ENCODE results near the gene C1orf167.
A peak's percentile ranks its signal among the peaks of the same experiment; 100 is the strongest.

Gene C1orf167

GRCh38 chr1:11736746-11737639 lies 25.0 kb upstream of the C1orf167 start:
- peak; percentile 97 for DNase-seq

- DNase-seq, result no peak
These were observed 23.9 kb upstream of the C1orf167 start for GRCh38 chr1:11738096-11738495.

GRCh38 chr1:11738783-11739182 lies 23.2 kb upstream of the C1orf167 start:
- peak; percentile 48 for DNase-seq

- DNase-seq, result no peak
These were observed 21.5 kb upstream of the C1orf167 start for GRCh38 chr1:11740258-11741192.

GRCh38 chr1:11741482-11741881 lies 20.5 kb upstream of the C1orf167 start:
- no peak for DNase-seq

GRCh38 chr1:11741919-11742558 lies 20.0 kb upstream of the C1orf167 start:
- DNase-seq, result no peak

- DNase-seq, result no peak
These were observed 17.7 kb upstream of the C1orf167 start for GRCh38 chr1:11744287-11744686.

- no peak for DNase-seq
These were observed 15.9 kb upstream of the C1orf167 start for GRCh38 chr1:11746092-11746491.

GRCh38 chr1:11746795-11747487 lies 15.1 kb upstream of the C1orf167 start:
- no peak for DNase-seq

GRCh38 chr1:11748294-11749202 lies 13.4 kb upstream of the C1orf167 start:
- no peak for DNase-seq

GRCh38 chr1:11749203-11749689 lies 12.7 kb upstream of the C1orf167 start:
- no peak for DNase-seq

GRCh38 chr1:11749996-11750395 lies 12.0 kb upstream of the C1orf167 start:
- no peak for DNase-seq

GRCh38 chr1:11751087-11751486 lies 10.9 kb upstream of the C1orf167 start:
- no peak for DNase-seq

- DNase-seq, result no peak
These were observed 9.5 kb upstream of the C1orf167 start for GRCh38 chr1:11752359-11753088.

- no peak for DNase-seq
These were observed 8.3 kb upstream of the C1orf167 start for GRCh38 chr1:11753555-11754208.

GRCh38 chr1:11757047-11757446 lies 4.9 kb upstream of the C1orf167 start:
- no peak for DNase-seq

- no peak for DNase-seq
These were observed 2.2 kb upstream of the C1orf167 start for GRCh38 chr1:11759791-11760190.

- no peak for DNase-seq
These were observed 708 bp upstream of the C1orf167 start for GRCh38 chr1:11761285-11761684.

- no peak for DNase-seq
These were observed 2.1 kb downstream of the C1orf167 start for GRCh38 chr1:11764115-11764514.

GRCh38 chr1:11764519-11764918 lies 2.5 kb downstream of the C1orf167 start:
- no peak for DNase-seq
